ENCODE results near the gene POLE. TPM values are rescaled to one million over a fixed set of nuclear protein-coding genes. Genes with fewer than 3 reads are reported as not detected.
A peak's percentile ranks its signal among the peaks of the same experiment; 100 is the strongest.
"Not testable (repeated sequence)": the region's sequence is repeated elsewhere in the genome, so short reads cannot be mapped to it uniquely, and the experiment has no call there.

The POLE gene
- total RNA-seq, 1 donor from 2014 or later = 72.5 TPM

GRCh38 chr12:132600048-132601032 lies 86.8 kb downstream of the POLE start:
- DNase-seq (ENCODE audit: extremely low spot score, unreplicated experiment) = no peak
- peak overlapping the region; percentile 38 for H3K4me3 Mint-ChIP-seq (ENCODE audit: unreplicated experiment)
- H3K27ac Mint-ChIP-seq (ENCODE audit: unreplicated experiment) = no peak overlapping the region
- H3K36me3 Mint-ChIP-seq (ENCODE audit: unreplicated experiment) = no peaks in the 10 kb centered on the region
- H3K4me1 Mint-ChIP-seq (ENCODE audit: unreplicated experiment) = peaks cover 32% of the 10 kb centered on the region
- peak; percentile 54 for TF ChIP-seq CTCF (IDR thresholded peaks at IDR 0.05)
- peaks cover 8% of the 10 kb centered on the region for H3K27me3 Mint-ChIP-seq (ENCODE audit: unreplicated experiment)
- H3K9me3 Mint-ChIP-seq (ENCODE audit: unreplicated experiment) = no peaks in the 10 kb centered on the region

- H3K9me3 Mint-ChIP-seq (ENCODE audit: unreplicated experiment); H3K36me3 Mint-ChIP-seq (ENCODE audit: unreplicated experiment); H3K27ac Mint-ChIP-seq (ENCODE audit: unreplicated experiment); H3K27me3 Mint-ChIP-seq (ENCODE audit: unreplicated experiment); DNase-seq (ENCODE audit: extremely low spot score, unreplicated experiment): not testable (repeated sequence)
- H3K4me1 Mint-ChIP-seq (ENCODE audit: unreplicated experiment) = peaks cover 32% of the 10 kb centered on the region
- H3K4me3 Mint-ChIP-seq (ENCODE audit: unreplicated experiment) = peak overlapping the region; percentile 35
Measured at GRCh38 chr12:132599502-132599901, 87.6 kb downstream of the POLE start.

GRCh38 chr12:132597333-132598316 lies 89.5 kb downstream of the POLE start:
- DNase-seq (ENCODE audit: extremely low spot score, unreplicated experiment) = no peak
- Mint-ChIP-seq H3K36me3 (ENCODE audit: unreplicated experiment) (no peaks in the 10 kb centered on the region), H3K4me1 (ENCODE audit: unreplicated experiment) (peaks cover 33% of the 10 kb centered on the region), H3K4me3 (ENCODE audit: unreplicated experiment) (peak overlapping the region; percentile 80), H3K27me3 (ENCODE audit: unreplicated experiment) (peaks cover 2% of the 10 kb centered on the region), H3K9me3 (ENCODE audit: unreplicated experiment) (no peaks in the 10 kb centered on the region), H3K27ac (ENCODE audit: unreplicated experiment) (peak overlapping the region; percentile 80)
- TF ChIP-seq CTCF (IDR thresholded peaks at IDR 0.05) = no peak

GRCh38 chr12:132596016-132596415 lies 91.1 kb downstream of the POLE start:
- Mint-ChIP-seq H3K4me3 (ENCODE audit: unreplicated experiment) (peak overlapping the region; percentile 35), H3K27me3 (ENCODE audit: unreplicated experiment) (no peaks in the 10 kb centered on the region), H3K36me3 (ENCODE audit: unreplicated experiment) (no peaks in the 10 kb centered on the region), H3K9me3 (ENCODE audit: unreplicated experiment) (no peaks in the 10 kb centered on the region), H3K27ac (ENCODE audit: unreplicated experiment) (peak overlapping the region; percentile 60), H3K4me1 (ENCODE audit: unreplicated experiment) (peaks cover 27% of the 10 kb centered on the region)
- no peak for DNase-seq (ENCODE audit: extremely low spot score, unreplicated experiment)
- no peak for TF ChIP-seq CTCF (IDR thresholded peaks at IDR 0.05)

GRCh38 chr12:132595183-132595582 lies 92.0 kb downstream of the POLE start:
- Mint-ChIP-seq H3K27ac (ENCODE audit: unreplicated experiment) (no peak overlapping the region), H3K36me3 (ENCODE audit: unreplicated experiment) (no peaks in the 10 kb centered on the region), H3K4me3 (ENCODE audit: unreplicated experiment) (no peak overlapping the region), H3K9me3 (ENCODE audit: unreplicated experiment) (no peaks in the 10 kb centered on the region), H3K27me3 (ENCODE audit: unreplicated experiment) (no peaks in the 10 kb centered on the region), H3K4me1 (ENCODE audit: unreplicated experiment) (peaks cover 27% of the 10 kb centered on the region)
- no peak for TF ChIP-seq CTCF (IDR thresholded peaks at IDR 0.05)
- DNase-seq (ENCODE audit: extremely low spot score, unreplicated experiment) = no peak

All from osteocyte (in vitro differentiated cells).